Measurements from ENCODE around the gene YBX2. TPM values are rescaled to one million over a fixed set of nuclear protein-coding genes. Genes with fewer than 3 reads are reported as not detected.
"Not testable (repeated sequence)": the region's sequence is repeated elsewhere in the genome, so short reads cannot be mapped to it uniquely, and the experiment has no call there.

The YBX2 gene
- under 1 TPM; 0.10 to 0.55 TPM for total RNA-seq

DNA sequence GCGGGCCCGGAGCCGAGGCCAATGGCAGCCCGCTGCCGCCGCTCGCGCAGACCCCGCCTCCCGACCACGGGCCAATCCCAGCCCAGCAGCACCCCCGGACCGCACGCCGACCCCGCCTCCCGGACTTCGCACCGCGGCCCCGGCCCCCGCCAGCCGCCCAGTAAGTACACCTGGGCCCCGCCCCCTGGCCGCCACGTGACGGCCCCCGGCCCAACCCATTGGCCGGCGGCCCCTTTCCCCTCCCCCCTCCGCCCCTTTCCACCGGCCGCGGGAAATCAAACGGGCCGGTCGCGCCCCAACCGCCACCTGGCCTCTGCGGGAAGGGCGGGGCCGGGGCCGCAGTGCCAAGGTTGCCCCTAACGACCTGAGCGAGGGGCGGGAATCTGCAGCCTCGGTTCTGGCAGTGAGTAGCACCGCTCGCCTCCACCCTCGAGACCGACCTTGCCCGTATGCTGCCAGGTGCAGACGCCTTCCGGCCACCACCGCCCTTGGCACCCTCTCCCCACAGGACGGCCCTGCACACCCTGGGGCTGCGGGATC is at the start of gene YBX2:
Gene YBX2 (minus strand): TSS at position 26 of the 540 bp plus-strand sequence. CDS start 139 bp downstream, outside the sequence.
- ChIA-PET CTCF (no interaction called here), POLR2A (no interaction called here)

DNA sequence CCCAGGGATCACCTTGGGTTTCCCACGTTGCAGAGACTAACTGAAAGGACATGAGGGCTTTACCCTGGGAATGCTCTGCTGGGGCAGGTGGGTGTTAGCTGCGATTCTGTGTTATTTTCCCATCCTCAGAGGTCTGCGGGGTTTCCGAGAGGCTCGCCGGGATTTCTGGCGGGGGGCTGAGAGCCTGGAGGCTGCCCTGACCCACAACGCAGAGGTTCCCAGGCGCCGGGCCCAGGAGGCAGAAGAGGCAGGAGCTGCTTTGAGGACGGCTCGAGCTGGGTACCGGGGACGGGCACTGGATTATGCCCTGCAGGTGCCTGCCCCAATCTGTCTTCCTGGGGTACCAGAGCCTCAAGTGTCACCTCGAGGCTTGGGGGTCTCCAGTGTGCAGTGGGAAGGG is 48.8 kb upstream of the YBX2 start:
- CTCF ChIA-PET = interaction anchor here (1.2 to 2.9 kb wide), 4 partner anchors 13 to 61 kb away, joined by 3 to 11 read pairs (median 10); partner anchors contain the start of genes NEURL4 and TMEM256

DNA sequence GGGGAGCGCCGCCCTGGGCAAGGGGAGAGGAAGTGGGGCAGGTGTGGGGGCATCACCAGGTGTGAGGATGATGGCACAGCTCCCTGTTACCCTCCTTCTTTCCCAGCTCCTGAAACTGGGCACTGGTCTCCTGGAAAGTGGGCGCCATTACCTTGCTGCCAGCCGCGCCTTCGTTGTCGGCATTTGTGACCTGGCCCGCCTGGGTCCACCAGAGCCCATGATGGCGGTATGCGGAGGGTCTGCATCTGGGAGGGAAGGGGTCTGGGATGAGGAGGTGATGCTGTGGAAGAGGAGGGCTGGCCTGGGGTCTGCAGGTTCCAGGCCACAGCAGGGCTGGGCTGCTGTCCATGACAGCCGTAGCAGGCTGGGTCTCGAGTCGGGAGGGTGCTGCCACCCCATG is 47.4 kb upstream of the YBX2 start:
- CTCF ChIA-PET = interaction anchor here (1.1 to 1.6 kb wide), 3 partner anchors 12 to 14 kb away, joined by 3 to 10 read pairs (median 3); no protein-coding TSS in a partner anchor
- POLR2A ChIA-PET = interaction anchor here (0.5 to 1.3 kb wide), 2 partner anchors 12 to 181 kb away, joined by 3 read pairs; no protein-coding TSS in a partner anchor

More for the DNA sequence above, 48.8 kb upstream of the YBX2 start:
- POLR2A ChIA-PET = no interaction called here

DNA sequence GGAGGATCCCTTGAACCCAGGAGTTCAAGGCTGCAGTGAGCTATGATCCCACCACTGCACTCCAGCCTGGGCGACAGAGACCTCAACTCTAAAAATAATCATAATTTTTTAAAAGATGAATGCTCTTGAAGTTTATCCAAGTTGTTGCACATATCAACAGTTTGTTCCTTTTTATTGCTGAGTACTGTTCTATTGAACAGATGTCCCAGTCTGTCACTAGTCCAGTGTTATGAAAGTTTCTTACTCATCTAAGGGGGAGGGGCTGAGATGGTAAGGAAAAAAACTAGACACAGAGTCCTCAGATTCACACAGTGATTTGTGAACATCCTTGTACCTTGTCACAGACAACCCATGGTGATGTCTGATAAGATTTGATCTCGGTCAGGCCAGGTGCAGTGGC is 45.7 kb upstream of the YBX2 start:
- POLR2A ChIA-PET = no interaction called here
- CTCF ChIA-PET = no interaction called here

DNA sequence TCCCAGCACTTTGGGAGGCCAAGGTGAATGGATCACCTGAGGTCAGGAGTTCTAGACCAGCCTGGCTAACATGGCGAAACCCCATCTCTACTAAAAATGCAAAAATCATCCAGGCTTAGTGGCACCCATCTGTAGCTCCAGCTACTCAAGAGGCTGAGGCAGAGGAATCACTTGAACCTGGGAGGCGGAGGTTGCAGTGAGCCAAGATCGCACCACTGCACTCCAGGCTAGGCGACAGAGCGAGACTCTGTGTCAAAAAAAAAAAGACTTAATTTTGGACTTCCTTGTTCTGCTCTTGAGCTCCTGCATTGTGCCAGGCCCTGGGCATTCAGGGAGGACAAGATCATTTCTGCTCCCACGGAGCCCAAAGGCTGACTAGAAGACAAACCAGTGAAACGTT is 43.2 kb upstream of the YBX2 start:
- CTCF ChIA-PET = interaction anchor here (0.8 to 3.6 kb wide), 7 partner anchors 7 to 56 kb away, joined by 3 to 21 read pairs (median 5); partner anchors contain the start of genes NEURL4 and SLC2A4
- POLR2A ChIA-PET = interaction anchor here (2.0 to 2.3 kb wide), 2 partner anchors 11 to 13 kb away, joined by 13 read pairs; no protein-coding TSS in a partner anchor

DNA sequence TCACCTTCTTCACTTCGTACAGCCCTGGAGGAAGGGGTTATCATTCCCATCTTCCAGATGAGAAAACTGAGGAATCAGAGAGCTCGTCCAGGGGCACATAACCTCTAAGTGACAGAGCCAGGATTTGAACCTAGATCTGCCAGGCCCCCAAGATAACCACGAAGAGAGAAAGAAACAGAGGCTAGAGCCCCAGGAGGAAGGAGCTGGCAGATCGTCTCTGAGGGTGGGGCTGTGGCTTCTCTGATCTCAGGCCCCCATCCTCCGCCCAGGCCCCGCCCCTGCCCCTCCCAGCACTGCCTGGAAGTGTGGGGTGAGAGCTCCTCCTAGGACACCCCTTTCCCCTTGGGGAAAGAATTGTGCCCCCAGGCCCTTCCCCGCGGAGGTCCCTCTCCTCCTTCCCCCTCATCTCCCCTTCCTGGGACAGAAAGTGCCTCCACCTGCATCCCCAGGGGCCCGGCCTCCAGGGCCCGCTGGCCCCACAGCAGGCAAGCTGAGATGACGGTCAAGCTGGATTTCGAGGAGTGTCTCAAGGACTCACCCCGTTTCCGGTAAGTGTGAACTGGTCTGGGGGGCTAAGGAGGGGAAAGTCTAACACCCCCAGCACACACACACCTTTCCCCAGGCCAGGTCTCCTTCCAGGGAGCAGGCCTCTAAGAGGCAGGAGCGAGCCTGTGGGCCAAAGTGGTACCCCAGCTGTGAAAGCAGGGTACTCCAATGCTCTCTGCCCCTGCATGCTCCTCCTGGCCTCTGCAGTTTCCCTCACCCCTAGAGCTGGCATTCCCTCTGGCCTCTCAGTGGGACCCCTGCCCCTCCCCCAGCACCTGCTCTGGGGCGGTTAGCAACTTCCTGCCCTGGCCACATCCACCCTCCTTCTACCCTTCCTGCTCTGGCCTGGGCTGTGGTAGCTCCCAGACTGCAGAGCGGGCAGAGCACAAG is 42.1 kb upstream of the YBX2 start, which contains the start of gene ACAP1:
Gene ACAP1 (plus strand): TSS at position 290 of the 936 bp plus-strand sequence. CDS start 206 bp downstream, at position 496.
- ChIA-PET CTCF (interaction anchor here (0.8 to 3.6 kb wide), 15 partner anchors 8 to 802 kb away, joined by 3 to 21 read pairs (median 4); partner anchors contain the start of genes GPS2, SLC2A4 and TMEM102), POLR2A (interaction anchor here (0.6 to 2.3 kb wide), 9 partner anchors 8 to 118 kb away, joined by 3 to 13 read pairs (median 3); partner anchors contain the start of genes ACADVL and DLG4)

DNA sequence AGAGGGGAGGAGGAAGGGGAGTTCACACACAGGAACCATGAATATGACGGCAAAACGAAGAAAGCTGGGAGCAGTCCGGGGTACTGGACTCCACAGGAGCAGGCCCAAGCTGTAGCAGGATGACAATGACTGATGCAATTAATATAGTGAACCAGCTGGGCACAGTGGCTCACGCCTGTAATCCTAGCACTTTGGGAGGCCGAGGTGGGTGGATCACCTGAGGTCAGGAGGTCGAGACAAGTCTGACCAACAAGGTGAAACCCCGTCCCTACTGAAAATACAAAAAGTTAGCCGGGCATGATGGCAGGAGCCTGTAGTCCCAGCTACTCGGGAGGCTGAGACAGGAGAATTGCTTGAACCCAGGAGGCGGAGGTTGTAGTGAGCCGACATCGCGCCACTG is 41.3 kb upstream of the YBX2 start:
- ChIA-PET POLR2A (interaction anchor here (1.0 to 2.3 kb wide), 4 partner anchors 9 to 117 kb away, joined by 3 to 13 read pairs (median 12); partner anchors contain the start of genes ACADVL and DLG4), CTCF (interaction anchor here (0.8 to 3.6 kb wide), 13 partner anchors 9 to 803 kb away, joined by 3 to 21 read pairs (median 4); partner anchors contain the start of genes GPS2 and TMEM102)

DNA sequence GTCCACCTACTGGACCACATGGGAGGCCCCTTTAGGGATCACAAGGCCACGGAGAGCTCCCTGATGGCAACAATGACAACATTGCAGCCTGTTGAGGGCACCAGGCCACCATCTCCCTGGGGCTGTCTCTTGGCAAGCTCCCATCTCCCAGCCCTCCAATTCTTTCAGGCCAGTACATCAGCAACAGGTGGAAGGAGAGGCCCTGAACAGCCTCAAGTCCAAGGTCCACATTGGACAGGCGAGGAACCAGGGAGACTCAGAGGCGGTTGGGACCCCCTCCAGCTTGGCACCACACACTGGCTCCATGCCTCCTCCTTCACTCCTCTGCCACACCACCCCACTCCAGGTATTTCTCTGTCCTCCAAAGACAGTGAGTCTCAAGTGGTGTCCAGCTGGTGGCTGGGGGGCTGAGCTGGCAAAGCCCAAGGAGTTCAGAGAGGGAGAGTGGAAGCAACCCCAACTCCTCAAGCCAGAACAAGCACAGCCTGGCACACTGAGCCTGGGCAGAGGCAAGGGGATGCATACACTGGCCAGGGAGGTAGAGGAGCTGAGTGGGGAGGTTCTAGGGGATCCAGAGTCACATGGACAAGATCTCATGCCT is 40.6 kb upstream of the YBX2 start:
- ChIA-PET POLR2A (interaction anchor here (2.1 kb wide), 1 partner anchor 10 kb away, joined by 11 read pairs; no protein-coding TSS in a partner anchor), CTCF (interaction anchor here (1.0 to 3.6 kb wide), 8 partner anchors 10 to 100 kb away, joined by 3 to 21 read pairs (median 6); partner anchors contain the start of genes GPS2 and TMEM102)

DNA sequence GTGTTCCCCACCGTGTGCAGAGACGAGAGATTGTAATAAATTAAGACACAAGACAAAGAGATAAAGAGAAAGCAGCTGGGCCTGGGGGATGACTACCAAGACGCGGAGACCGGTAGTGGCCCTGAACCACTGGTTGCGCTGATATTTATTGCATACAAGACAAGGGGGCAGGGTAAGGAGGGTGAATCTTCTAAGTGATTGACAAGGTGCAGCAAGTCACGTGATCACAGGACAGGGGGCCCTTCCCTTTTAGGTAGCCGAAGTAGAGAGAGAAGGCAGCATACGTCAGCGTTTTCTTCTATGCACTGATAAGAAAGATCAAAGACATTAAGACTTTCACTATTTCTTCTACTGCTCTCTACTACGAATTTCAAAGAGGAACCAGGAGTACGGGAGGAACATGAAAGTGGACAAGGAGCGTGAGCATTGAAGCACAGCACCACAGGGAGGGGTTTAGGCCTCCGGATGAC is 38.2 kb upstream of the YBX2 start:
- POLR2A ChIA-PET = not testable (repeated sequence)
- CTCF ChIA-PET = interaction anchor here (1.6 kb wide), 1 partner anchor 36 kb away, joined by 3 read pairs; no protein-coding TSS in a partner anchor

DNA sequence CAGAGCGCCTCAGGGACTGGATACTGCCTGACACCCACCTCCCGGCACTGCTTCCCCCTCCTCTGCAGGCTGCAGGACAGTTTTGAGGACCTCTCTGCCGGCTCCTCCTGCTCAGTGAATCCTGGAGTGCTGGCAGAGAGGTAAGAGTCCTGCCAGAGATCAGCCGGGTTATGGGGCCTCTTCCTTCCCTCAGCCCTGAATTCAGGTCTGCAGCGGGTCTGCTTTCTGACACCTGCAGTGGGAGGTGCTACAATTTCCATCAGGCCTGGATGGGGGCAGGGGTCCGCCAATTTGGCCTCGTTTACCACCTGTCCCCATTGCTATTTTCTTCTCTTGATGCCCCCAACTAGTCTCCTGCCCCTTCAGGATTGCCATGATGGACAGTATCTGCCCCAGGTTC is 37.7 kb upstream of the YBX2 start:
- CTCF ChIA-PET = interaction anchor here (1.6 kb wide), 1 partner anchor 36 kb away, joined by 3 read pairs; no protein-coding TSS in a partner anchor
- POLR2A ChIA-PET = no interaction called here

DNA sequence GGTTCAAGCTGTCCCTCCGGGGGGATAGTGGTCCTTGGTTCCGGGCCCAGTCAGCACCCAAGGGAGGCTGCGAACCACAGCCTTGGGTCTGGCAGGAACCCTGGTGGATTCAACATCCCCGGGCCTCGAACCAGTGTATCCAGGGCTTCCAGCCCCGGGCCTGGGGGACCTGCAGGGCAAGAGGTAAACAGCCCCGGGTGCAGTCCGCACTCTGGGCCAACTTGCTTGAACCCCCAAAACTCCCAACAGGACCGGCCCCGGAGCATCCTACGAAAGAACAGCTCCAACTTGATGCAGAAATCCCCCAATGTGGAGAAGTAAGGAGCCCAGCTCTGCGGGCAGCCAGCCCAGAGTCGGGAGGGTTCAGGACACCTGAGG is 36.2 kb upstream of the YBX2 start:
- ChIA-PET POLR2A (interaction anchor here (1.9 kb wide), 1 partner anchor 110 kb away, joined by 5 read pairs; no protein-coding TSS in a partner anchor), CTCF (interaction anchor here (1.6 to 2.7 kb wide), 2 partner anchors 14 to 25 kb away, joined by 4 to 11 read pairs; no protein-coding TSS in a partner anchor)

DNA sequence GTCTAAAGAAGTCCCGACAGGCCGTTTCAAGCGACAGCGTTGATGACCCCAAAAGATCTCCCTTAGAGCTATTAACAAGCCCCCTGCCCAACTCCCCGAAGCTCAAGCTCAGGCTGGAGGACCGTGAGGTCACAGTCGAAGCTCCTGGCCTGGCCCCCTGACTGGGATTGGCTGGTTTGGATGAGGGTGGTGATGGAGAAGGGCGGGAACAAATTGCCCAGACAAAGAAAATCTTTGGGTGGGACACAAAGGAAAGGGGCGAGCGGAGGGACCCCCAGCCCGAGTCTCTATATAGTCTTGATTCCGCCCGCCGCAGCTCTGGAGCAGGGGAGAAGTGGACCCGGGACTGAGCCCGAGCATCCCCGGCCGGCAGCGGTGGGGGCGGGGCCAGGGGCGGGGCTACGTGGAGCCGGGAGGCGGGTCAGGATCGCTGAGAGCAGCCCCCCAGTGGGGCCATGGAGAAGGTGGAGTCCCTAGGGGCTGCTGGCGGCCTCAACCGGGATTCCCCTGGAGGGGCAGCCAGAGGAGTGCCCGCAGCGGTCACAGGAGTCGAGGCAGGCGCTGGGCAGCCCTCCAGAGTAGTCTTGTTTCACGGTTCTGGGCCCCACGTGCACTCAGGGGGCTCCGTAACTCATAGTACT is 35.7 kb upstream of the YBX2 start:
- CTCF ChIA-PET = interaction anchor here (0.7 to 2.7 kb wide), 8 partner anchors 14 to 231 kb away, joined by 3 to 11 read pairs (median 4); partner anchors contain the start of genes GPS2 and SENP3
- POLR2A ChIA-PET = interaction anchor here (0.5 to 1.9 kb wide), 16 partner anchors 10 to 356 kb away, joined by 3 to 13 read pairs (median 5); partner anchors contain the start of genes GPS2, MPDU1, POLR2A and TMEM102

DNA sequence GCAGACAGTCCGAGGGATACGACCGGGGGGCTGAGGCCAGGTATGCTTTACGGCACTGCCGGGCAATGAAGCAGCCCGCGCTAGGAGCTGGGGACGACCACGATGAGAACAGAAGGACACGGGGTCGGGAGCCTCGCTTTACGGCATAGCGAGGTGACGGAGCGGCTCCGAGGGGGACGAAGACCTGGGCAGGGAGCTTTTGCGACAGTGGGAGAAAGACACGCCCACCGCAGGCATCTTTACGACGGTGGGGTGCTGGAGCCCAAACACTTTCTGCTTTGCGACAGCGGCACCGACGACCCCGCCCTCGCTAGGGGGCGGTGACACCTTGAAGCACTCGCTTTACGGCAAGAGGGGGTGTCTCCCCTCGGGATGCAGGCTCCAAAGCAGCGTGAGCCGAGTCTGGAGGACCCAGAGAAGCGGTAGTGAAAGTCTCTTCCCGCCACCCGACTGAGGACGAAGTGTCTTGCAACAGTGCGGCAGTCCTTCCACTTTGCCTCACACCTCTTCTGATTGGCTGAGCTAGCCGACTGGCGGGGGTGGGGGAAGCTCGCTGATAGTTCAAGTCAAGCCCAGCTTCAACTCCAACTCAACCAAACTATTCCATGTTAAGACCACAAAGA is 35.0 kb upstream of the YBX2 start:
- CTCF ChIA-PET = interaction anchor here (0.7 to 2.7 kb wide), 10 partner anchors 9 to 231 kb away, joined by 3 to 11 read pairs (median 4); partner anchors contain the start of genes GPS2 and SENP3

DNA sequence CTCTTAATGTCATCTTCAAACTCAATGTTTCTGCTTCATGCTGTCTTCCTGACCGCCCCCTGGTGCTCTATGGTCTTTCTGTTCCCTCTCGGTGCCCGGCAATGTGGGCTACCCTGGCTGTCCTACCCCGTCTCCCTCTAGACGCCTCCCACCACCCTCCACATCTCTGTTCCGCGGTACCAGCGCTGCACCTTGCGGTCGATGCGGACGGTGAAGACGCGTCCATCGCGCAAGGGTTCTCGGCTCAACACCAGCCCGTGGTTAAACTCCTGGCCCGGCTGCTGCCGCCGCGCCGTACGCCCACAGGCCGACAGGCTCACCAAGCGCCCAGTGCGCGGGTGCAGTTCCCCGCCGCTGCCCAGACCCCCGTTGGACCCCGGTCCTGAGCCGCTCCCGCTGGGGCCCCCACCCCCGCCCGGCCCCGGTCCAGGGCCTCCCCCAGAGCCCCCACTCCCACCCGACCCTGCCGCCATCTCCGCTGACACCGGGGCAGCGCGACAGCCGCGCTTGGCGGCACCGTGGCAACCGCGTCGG is 34.5 kb upstream of the YBX2 start, which contains the start of gene NEURL4:
Gene NEURL4 (minus strand): TSS at position 496 of the 534 bp plus-strand sequence. CDS start 23 bp downstream, at position 473.
- ChIA-PET POLR2A (interaction anchor here (0.8 to 1.9 kb wide), 13 partner anchors 8 to 357 kb away, joined by 3 to 13 read pairs (median 5); partner anchors contain the start of genes GPS2, MPDU1 and TMEM102), CTCF (interaction anchor here (0.7 to 2.7 kb wide), 9 partner anchors 9 to 232 kb away, joined by 3 to 11 read pairs (median 4); partner anchors contain the start of genes DVL2, GPS2 and SENP3)

More for the DNA sequence above, 35.0 kb upstream of the YBX2 start:
- POLR2A ChIA-PET = interaction anchor here (0.5 to 1.9 kb wide), 17 partner anchors 9 to 357 kb away, joined by 3 to 13 read pairs (median 5); partner anchors contain the start of genes GPS2, MPDU1, POLR2A and TMEM102

DNA sequence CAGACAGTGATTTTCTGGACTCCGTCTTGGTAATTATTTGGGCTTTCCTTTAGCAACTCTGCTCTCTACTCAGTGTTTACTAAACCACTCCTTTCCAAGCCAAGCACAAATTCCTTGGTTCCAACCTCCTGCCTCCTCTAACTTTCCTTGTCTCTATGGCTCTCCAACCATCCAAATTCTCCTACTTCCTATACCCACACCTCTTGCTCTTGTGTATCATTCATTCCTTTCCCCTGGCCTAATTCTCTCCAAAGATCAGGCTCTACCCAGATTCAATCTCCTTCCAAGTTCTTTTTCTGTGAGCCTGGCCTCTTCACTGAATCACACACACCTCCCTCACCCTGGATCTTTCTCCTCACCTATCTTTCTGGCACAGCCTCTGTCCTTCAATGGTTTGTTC is 33.6 kb upstream of the YBX2 start:
- ChIA-PET POLR2A (no interaction called here), CTCF (interaction anchor here (0.8 to 1.6 kb wide), 3 partner anchors 10 to 93 kb away, joined by 3 to 6 read pairs (median 3); partner anchors contain the start of gene DVL2)

DNA sequence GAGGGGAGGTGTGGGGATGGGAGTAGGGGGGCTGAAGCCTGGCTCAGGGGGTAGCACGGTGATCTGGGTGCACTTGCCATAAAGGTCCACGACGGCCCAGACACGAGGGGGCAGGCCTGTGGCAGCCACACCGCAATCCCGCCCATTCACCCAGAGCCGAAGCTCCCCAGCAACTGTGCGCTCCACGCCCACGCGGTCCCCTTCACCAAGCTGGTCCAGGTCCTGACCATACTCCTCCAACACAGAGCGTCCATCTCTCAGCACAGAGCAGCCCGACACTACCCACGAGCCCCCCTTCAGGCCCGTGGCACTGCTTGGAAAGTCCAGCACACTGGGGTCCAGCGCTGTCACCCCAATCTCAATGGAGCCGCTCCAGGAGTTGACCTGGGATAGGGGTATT is 33.1 kb upstream of the YBX2 start:
- POLR2A ChIA-PET = no interaction called here
- CTCF ChIA-PET = no interaction called here

DNA sequence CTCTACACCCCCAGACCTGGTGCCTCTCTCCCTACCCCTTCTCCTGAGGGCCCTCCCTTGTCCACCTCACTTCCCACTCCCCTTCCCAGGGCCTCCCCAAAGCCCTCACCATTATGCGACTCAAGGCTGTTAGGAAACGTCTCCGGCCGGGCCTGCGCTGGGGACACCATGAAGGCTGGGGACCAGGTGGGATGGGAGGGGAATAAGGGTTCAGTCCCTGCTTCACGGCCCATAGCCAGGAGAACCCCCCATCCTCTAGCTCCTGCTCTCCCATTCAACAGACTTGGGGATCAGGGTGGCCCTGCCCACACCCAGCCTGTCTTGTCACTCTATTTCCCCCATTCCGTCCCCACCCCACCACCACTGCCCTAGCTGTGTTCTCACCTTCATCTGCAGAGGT is 32.6 kb upstream of the YBX2 start:
- ChIA-PET CTCF (interaction anchor here (1.0 to 1.3 kb wide), 3 partner anchors 9 to 46 kb away, joined by 3 to 4 read pairs (median 4); partner anchors contain the start of genes ACAP1 and SLC2A4), POLR2A (no interaction called here)

Measured in activated CD8-positive, alpha-beta memory T cell treated with anti-CD3 and anti-CD28 coated beads for 36 hours (primary cell).